ENCODE measurements around the gene ALX4. TPM values are rescaled to one million over a fixed set of nuclear protein-coding genes. Genes with fewer than 3 reads are reported as not detected.

Gene ALX4
- total and polyA plus RNA-seq, 2 of the 8 experiments (the other 6 are each of a cell fraction or from before 2014, with no cell fraction given), result not detected

DNA sequence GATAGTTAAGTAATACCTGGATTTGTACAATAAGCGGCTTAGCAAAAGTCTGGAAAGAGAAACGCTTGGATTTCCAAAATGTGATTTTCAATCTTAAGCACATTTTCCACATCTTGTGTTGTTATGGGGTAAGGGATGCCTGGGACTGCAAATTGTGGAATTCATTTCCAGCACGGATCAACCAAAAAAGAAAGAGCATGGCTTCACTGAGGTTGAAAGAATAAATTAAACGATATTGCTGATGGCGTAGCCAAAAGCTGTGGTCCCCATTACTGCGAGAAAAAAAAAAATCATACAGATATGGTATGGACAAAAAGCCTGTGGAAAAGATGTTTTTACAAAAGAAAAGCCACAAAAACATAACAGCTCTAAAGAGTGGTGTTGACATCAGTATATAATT is 26.0 kb upstream of the ALX4 start:
- DNase-seq (ENCODE audit: low read depth in 1 of 2, low spot score in 2 of 2), result no peak
- Histone ChIP-seq H3K79me2 (ENCODE audit: control insufficient read depth in 1 of 2, insufficient read depth in 2 of 2, low read length in 2 of 2) (no peaks in the 10 kb centered on the region), H3K18ac (ENCODE audit: extremely low read depth, low read length) (no peak overlapping the region), H3K4me2 (ENCODE audit: insufficient read depth in 1 of 2, low read depth in 2 of 2, low read length in 2 of 2) (peak overlapping the region in 1 of 2 experiments; percentile 72; a peak in 1 of 4 replicates), H2AFZ (ENCODE audit: low read length) (no peak overlapping the region), H3K27me3 (replicated peaks in 1 of 4; ENCODE audit: control insufficient read depth in 3 of 4, extremely low read depth in 1 of 4, insufficient read depth in 3 of 4, low read length in 3 of 4) (peaks cover 7 to 63% (median 51%) of the 10 kb centered on the region in 4 experiments), H3K23me2 (ENCODE audit: low read depth, low read length) (no peaks in the 10 kb centered on the region; the same call in 1 of the 2 replicates), H3K9me3 (ENCODE audit: insufficient read depth in 2 of 2, low read depth in 1 of 2, low read length in 1 of 2) (no peaks in the 10 kb centered on the region), H4K20me1 (replicated peaks in 1 of 2; ENCODE audit: control insufficient read depth in 1 of 2, insufficient read depth in 2 of 2, low read length in 2 of 2) (no peaks in the 10 kb centered on the region), H3K9ac (replicated peaks in 1 of 4; ENCODE audit: extremely low read depth in 1 of 4, low read depth in 3 of 4, low read length in 3 of 4) (no peak overlapping the region), H3K4ac (replicated peaks; ENCODE audit: insufficient read length, low read depth, low read length) (no peak overlapping the region), H4K5ac (ENCODE audit: insufficient read length, low read depth, low read length) (no peak overlapping the region), H2BK5ac (ENCODE audit: low read depth, low read length) (no peak overlapping the region), H3K27ac (ENCODE audit: low read depth, low read length) (no peak overlapping the region), H2BK120ac (replicated peaks; ENCODE audit: low read depth, low read length) (no peak overlapping the region), H4K8ac (ENCODE audit: extremely low read depth, insufficient read depth, low read length) (no peak overlapping the region), H3K79me1 (ENCODE audit: low read depth, low read length) (no peaks in the 10 kb centered on the region), H2AK5ac (ENCODE audit: low read depth, low read length) (no peak overlapping the region), H3K56ac (replicated peaks; ENCODE audit: insufficient read length, low read depth, low read length) (no peak overlapping the region), H3K23ac (ENCODE audit: insufficient read length) (no peak overlapping the region), H3K4me1 (replicated peaks in 1 of 4; ENCODE audit: control insufficient read depth in 3 of 4, insufficient read depth in 4 of 4, low read length in 3 of 4) (peaks cover 3 to 9% (median 5%) of the 10 kb centered on the region in 4 experiments; a peak in 6 of 7 replicates), H4K91ac (replicated peaks; ENCODE audit: insufficient read length, low read length) (no peak overlapping the region), H2BK20ac (ENCODE audit: low read length) (no peak overlapping the region), H3K4me3 (ENCODE audit: extremely low read depth in 1 of 4, insufficient read depth in 2 of 4, low read depth in 3 of 4, low read length in 4 of 4) (no peak overlapping the region), H3K36me3 (ENCODE audit: control insufficient read depth in 2 of 4, insufficient read depth in 4 of 4, low read length in 3 of 4) (no peaks in the 10 kb centered on the region), H2BK15ac (ENCODE audit: low read length) (no peak overlapping the region), H3K14ac (ENCODE audit: insufficient read length) (no peak overlapping the region), H2BK12ac (ENCODE audit: low read depth, low read length) (no peak overlapping the region)
- ChIA-PET POLR2A (ENCODE audit: partially characterized antibody) (interaction anchor here (0.6 kb wide), 1 partner anchor 19 kb away, joined by 5 read pairs; no protein-coding TSS in a partner anchor), CTCF (ENCODE audit: partially characterized antibody) (interaction anchor here (0.7 kb wide), 1 partner anchor 482 kb away, joined by 3 read pairs; no protein-coding TSS in a partner anchor)
- TF ChIP-seq SP1 (IDR thresholded peaks at IDR 0.05; ENCODE audit: low read depth, low read length), result 0 out of 2 replicates have a peak, but pooled peaks have one; percentile 9
- TF ChIP-seq, protein P1, sequence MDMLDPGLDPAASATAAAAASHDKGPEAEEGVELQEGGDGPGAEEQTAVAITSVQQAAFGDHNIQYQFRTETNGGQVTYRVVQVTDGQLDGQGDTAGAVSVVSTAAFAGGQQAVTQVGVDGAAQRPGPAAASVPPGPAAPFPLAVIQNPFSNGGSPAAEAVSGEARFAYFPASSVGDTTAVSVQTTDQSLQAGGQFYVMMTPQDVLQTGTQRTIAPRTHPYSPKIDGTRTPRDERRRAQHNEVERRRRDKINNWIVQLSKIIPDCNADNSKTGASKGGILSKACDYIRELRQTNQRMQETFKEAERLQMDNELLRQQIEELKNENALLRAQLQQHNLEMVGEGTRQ (IDR thresholded peaks at IDR 0.05; ENCODE audit: low read length), result no peak
- no peak for FAIRE-seq
- WGBS, 2 experiments (ENCODE audit: extremely low coverage in 1 of 2, insufficient coverage in 1 of 2, insufficient read length in 1 of 2, insufficient replicate concordance in 2 of 2, low coverage in 1 of 2, low lambda C conversion rate in 2 of 2, missing lambda C conversion rate in 1 of 2), result 34% methylated on average over 6 of the region's 6 CpGs; no CpG with 5 or more reads in 1 of the 2 experiments
